Transverse colon (tissue), 4 donors: ENCODE data around the gene TGFBI. TPM values are rescaled to one million over a fixed set of nuclear protein-coding genes. Genes with fewer than 3 reads are reported as not detected.

Experiments
- DNase-seq: peaks from one replicate; pipeline ENCODE4 v3.0.0-alpha.2; 2019
- H3K27ac ChIP-seq, 4 donors: fragments of 200-600 bp; sonication (generic); 2 replicates each; pipeline ENCODE4 v1.5.1; 2016 to 2018; ENCODE audit warnings: inconsistent platforms in 4 of 4
- H3K27me3 ChIP-seq: fragments of 200-600 bp; sonication (generic); 2 replicates; pipeline ENCODE4 v1.5.1; 2017; ENCODE audit warnings: inconsistent platforms
- H3K36me3 ChIP-seq, 4 donors: fragments of 200-600 bp; sonication (generic); 2 replicates each; pipeline ENCODE4 v1.5.1; 2017 to 2019; ENCODE audit warnings: inconsistent platforms in 4 of 4
- H3K4me1 ChIP-seq, 4 donors: fragments of 200-600 bp; sonication (generic); 2 replicates each; pipeline ENCODE4 v1.5.1; 2017 to 2020; ENCODE audit warnings: inconsistent platforms in 4 of 4
- H3K4me3 ChIP-seq, 4 donors: fragments of 200-600 bp; sonication (generic); 1 replicate in 1 of 4; 2 replicates in 3 of 4; pipeline versions ENCODE4 v1.5.1 to v1.6.1; 2017 to 2019; ENCODE audit warnings: inconsistent platforms in 4 of 4
- H3K9me3 ChIP-seq, 2 donors: fragments of 200-600 bp; sonication (generic); 2 replicates each; pipeline ENCODE4 v1.5.1; 2017 to 2019; ENCODE audit warnings: inconsistent platforms in 2 of 2
- CTCF ChIP-seq, 5 experiments: fragments of 200-600 bp in 3 of 5; fragments of 450-650 bp in 2 of 5; sonication (generic) in 3 of 5; IDR thresholded peaks; 1 replicate in 2 of 5; 2 replicates in 3 of 5; pipeline ENCODE4 v1.5.1; 2016 to 2017; ENCODE audit warnings: antibody characterized with exemption in 5 of 5, inconsistent platforms in 3 of 5, mild to moderate bottlenecking in 2 of 5, moderate library complexity in 1 of 5
- EP300 ChIP-seq: sonication (generic); formaldehyde crosslinking; IDR thresholded peaks from one replicate; pipeline ENCODE4 v1.6.1; 2017; ENCODE audit warnings: antibody characterized with exemption, low read depth
- POLR2A ChIP-seq: fragments of 450-650 bp; IDR thresholded peaks from one replicate; pipeline ENCODE4 v1.6.1; 2016; ENCODE audit warnings: antibody characterized with exemption, mild to moderate bottlenecking, moderate library complexity
- POLR2AphosphoS5 ChIP-seq, 3 donors: sonication (generic); formaldehyde crosslinking; IDR thresholded peaks; one replicate each; pipeline ENCODE4 v1.6.1; 2016; ENCODE audit warnings: antibody characterized with exemption in 3 of 3
- WGBS, 2 donors: methylation state at CpG; one replicate each; pipeline ENCODE4 v1.1.5; 2018; ENCODE audit warnings: low coverage in 1 of 2; 5-methylcytosine and 5-hydroxymethylcytosine counted together
- in situ Hi-C, 4 donors: fragments of 200-750 bp; cut with MboI; loops; one replicate each; pipeline versions ENCODE4 v1.15.0 to v1.15.1; 2017; ENCODE audit warnings: low sequenced_read_pairs in 3 of 4, low pct_ligation_motif_present in 1 of 4, low pct_unique_long_range_greater_than_20kb in 1 of 4
- intact Hi-C: fragments of 100-400 bp; cut with DNase I; formaldehyde crosslinking; loops from one replicate; pipeline ENCODE4 v1.15.1; 2023; ENCODE audit warnings: low total_unique reads
- total RNA-seq, 4 donors: library from RNA; depleted of rRNA; stranded (reverse); fragments of >200 nt; gene quantifications; one replicate each; pipeline ENCODE4 v1.1.0, GENCODE V29; 2016

Gene TGFBI
- total RNA-seq, 4 donors from 2014 or later: 22.4 to 79.6 (median 29.8) TPM

GRCh38 chr5:136011414-136012001 lies 17.3 kb upstream of the TGFBI start:
- Histone ChIP-seq H3K9me3 (no peaks in the 10 kb centered on the region), H3K27ac (peak overlapping the region; percentile 19 to 52 (median 24)), H3K36me3 (no peaks in the 10 kb centered on the region), H3K4me1 (peaks cover 6 to 26% (median 9%) of the 10 kb centered on the region in 4 donors), H3K4me3 (no peak overlapping the region), H3K27me3 (no peaks in the 10 kb centered on the region)
- intact Hi-C loops: no loop called here
- in situ Hi-C loops: no loop called here
- no peak for DNase-seq
- no peak for TF ChIP-seq POLR2A
- peak in 2 of 3 donors; percentile 33 to 42 for TF ChIP-seq POLR2AphosphoS5 (IDR thresholded peaks at IDR 0.05)
- 53 to 60% methylated on average over 4 of the region's 4 CpGs for WGBS, 2 donors

- no peaks in the 10 kb centered on the region for H3K9me3 ChIP-seq
- H3K4me1 ChIP-seq: peaks cover 6 to 30% (median 8%) of the 10 kb centered on the region in 4 donors
- WGBS, 2 donors: 5 to 21% methylated on average over 3 of the region's 3 CpGs
- intact Hi-C loops: no loop called here
- no peak for TF ChIP-seq POLR2AphosphoS5 (IDR thresholded peaks at IDR 0.05)
- TF ChIP-seq CTCF (IDR thresholded peaks at IDR 0.05): no peak
- no peak for TF ChIP-seq POLR2A
- no peak for TF ChIP-seq EP300
- no peaks in the 10 kb centered on the region for H3K36me3 ChIP-seq
- no peaks in the 10 kb centered on the region for H3K27me3 ChIP-seq
- no peak overlapping the region for H3K4me3 ChIP-seq
- in situ Hi-C loops: no loop called here
- peak overlapping the region; percentile 20 to 64 (median 38) for H3K27ac ChIP-seq
- no peak for DNase-seq
Observed at GRCh38 chr5:136012041-136012804, 16.6 kb upstream of the TGFBI start.

GRCh38 chr5:136013559-136013958 lies 15.2 kb upstream of the TGFBI start:
- no peak for DNase-seq
- no peaks in the 10 kb centered on the region for H3K9me3 ChIP-seq
- no peak overlapping the region for H3K4me3 ChIP-seq
- H3K27ac ChIP-seq: peak overlapping the region; percentile 45 to 66 (median 60)
- no peaks in the 10 kb centered on the region for H3K36me3 ChIP-seq
- no peak for TF ChIP-seq POLR2A
- TF ChIP-seq POLR2AphosphoS5 (IDR thresholded peaks at IDR 0.05): no peak
- no peak for TF ChIP-seq CTCF (IDR thresholded peaks at IDR 0.05)
- TF ChIP-seq EP300: no peak
- intact Hi-C loops: no loop called here
- no peaks in the 10 kb centered on the region for H3K27me3 ChIP-seq
- WGBS, 2 donors: 68% methylated on average over 2 of the region's 2 CpGs
- H3K4me1 ChIP-seq: peaks cover 6 to 31% (median 8%) of the 10 kb centered on the region in 4 donors
- in situ Hi-C loops: no loop called here

- intact Hi-C loops (no loop called here), in situ Hi-C loops (no loop called here)
- WGBS, 2 donors: 54 to 68% methylated on average over 4 to 7 of the region's 7 CpGs
- Histone ChIP-seq H3K4me1 (peaks cover 6 to 31% (median 11%) of the 10 kb centered on the region in 4 donors), H3K27ac (peak overlapping the region; percentile 45 to 66 (median 60)), H3K27me3 (no peaks in the 10 kb centered on the region), H3K36me3 (no peaks in the 10 kb centered on the region), H3K4me3 (no peak overlapping the region), H3K9me3 (no peaks in the 10 kb centered on the region)
- peak in 2 of 3 donors; percentile 14 to 40 for TF ChIP-seq POLR2AphosphoS5 (IDR thresholded peaks at IDR 0.05)
- TF ChIP-seq POLR2A: no peak
- DNase-seq: no peak
Observed at GRCh38 chr5:136014049-136015002, 14.5 kb upstream of the TGFBI start.
